HCT116 (cell line): ENCODE data around the gene TRAF3.

Experiments
- EZH2 ChIP-seq: fragments of 200-600 bp; sonication (generic); IDR thresholded peaks from 2 replicates; pipeline ENCODE4 v1.6.1; 2017; ENCODE audit warnings: antibody characterized with exemption, mixed run types
- MAX ChIP-seq: IDR thresholded peaks from 2 replicates; pipeline ENCODE4 v1.6.1; 2012
- POLR2A ChIP-seq: IDR thresholded peaks from 2 replicates; pipeline ENCODE4 v1.7.0; 2011; ENCODE audit warnings: borderline replicate concordance; ENCODE audit not compliant: insufficient read depth, insufficient read length; ENCODE audit errors: extremely low read depth
- POLR2AphosphoS5 ChIP-seq: IDR thresholded peaks from 2 replicates; pipeline ENCODE4 v1.6.1; 2011; ENCODE audit warnings: mild to moderate bottlenecking, low read depth, low read length, moderate library complexity
- RAD21 ChIP-seq: IDR thresholded peaks from 2 replicates; pipeline ENCODE4 v1.6.1; 2012; ENCODE audit warnings: low read depth, mild to moderate bottlenecking
- ZNF274 ChIP-seq: fragments of 200-500 bp; sonication (Bioruptor generic); IDR thresholded peaks from 2 replicates; pipeline ENCODE4 v1.6.1; 2014; ENCODE audit warnings: mild to moderate bottlenecking, low read depth, low read length, inconsistent platforms
- TF ChIP-seq, protein P1 (sequence below), 3 experiments: fragments of 200-600 bp in 1 of 3; sonication (generic) in 1 of 3; IDR thresholded peaks in 2 of 3; conservative IDR thresholded peaks in 1 of 3; 2 replicates each; pipeline ENCODE4 v1.5.1; 2012 to 2017; ENCODE audit warnings: low read depth in 2 of 3, low read length in 2 of 3, antibody characterized with exemption in 1 of 3, borderline replicate concordance in 1 of 3, control low read depth in 1 of 3, mild to moderate bottlenecking in 1 of 3, mixed read lengths in 1 of 3, mixed run types in 1 of 3, moderate library complexity in 1 of 3; ENCODE audit not compliant: insufficient read depth in 1 of 3
- TF ChIP-seq, protein P2 (sequence below): IDR thresholded peaks from 2 replicates; pipeline ENCODE4 v1.6.1; 2012; ENCODE audit warnings: low read depth

DNA sequence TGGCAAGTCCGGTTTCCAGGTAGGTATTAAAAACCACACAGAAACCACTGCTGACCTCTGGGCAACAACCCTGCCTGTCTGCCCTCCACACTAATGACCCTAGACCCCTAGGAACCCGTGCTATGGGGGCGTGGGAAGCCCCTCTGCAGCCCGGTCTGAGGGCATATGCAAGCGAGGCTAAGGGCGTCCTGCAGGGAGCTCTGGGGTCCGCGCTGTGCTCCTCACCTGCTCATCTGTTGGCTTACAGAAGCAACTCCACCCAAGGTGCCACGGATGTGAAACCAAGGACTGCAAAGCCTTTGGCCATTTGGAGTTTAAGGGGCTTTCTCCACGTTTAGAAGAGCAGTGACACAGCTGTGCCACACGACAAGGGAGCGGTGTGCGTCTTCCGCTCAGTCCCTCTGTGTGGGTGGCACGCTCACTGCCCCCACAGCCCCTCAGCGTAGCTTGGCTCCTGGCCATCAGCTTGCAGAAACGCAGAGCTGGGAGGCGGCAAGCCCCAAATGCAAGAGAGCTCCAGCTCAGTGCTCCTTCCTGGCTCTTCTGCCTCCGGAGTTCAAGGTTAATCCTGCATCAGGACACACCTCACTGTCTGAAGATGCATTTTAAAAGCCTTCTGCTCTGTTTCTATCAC is 163.6 kb downstream of the TRAF3 start:
- TF ChIP-seq ZNF274 = no peak
- TF ChIP-seq, protein P1, sequence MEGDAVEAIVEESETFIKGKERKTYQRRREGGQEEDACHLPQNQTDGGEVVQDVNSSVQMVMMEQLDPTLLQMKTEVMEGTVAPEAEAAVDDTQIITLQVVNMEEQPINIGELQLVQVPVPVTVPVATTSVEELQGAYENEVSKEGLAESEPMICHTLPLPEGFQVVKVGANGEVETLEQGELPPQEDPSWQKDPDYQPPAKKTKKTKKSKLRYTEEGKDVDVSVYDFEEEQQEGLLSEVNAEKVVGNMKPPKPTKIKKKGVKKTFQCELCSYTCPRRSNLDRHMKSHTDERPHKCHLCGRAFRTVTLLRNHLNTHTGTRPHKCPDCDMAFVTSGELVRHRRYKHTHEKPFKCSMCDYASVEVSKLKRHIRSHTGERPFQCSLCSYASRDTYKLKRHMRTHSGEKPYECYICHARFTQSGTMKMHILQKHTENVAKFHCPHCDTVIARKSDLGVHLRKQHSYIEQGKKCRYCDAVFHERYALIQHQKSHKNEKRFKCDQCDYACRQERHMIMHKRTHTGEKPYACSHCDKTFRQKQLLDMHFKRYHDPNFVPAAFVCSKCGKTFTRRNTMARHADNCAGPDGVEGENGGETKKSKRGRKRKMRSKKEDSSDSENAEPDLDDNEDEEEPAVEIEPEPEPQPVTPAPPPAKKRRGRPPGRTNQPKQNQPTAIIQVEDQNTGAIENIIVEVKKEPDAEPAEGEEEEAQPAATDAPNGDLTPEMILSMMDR (IDR thresholded peaks at IDR 0.05 in 2 of 3, conservative IDR thresholded peaks at IDR 0.05 in 1 of 3; ENCODE audit: borderline replicate concordance in 1 of 3, insufficient read depth in 1 of 3, low read depth in 2 of 3, low read length in 2 of 3) = no peak
- TF ChIP-seq POLR2A = no peak
- no peak for TF ChIP-seq RAD21
- TF ChIP-seq EZH2 = no peak
- no peak for TF ChIP-seq POLR2AphosphoS5
- TF ChIP-seq MAX = no peak
- TF ChIP-seq, protein P2, sequence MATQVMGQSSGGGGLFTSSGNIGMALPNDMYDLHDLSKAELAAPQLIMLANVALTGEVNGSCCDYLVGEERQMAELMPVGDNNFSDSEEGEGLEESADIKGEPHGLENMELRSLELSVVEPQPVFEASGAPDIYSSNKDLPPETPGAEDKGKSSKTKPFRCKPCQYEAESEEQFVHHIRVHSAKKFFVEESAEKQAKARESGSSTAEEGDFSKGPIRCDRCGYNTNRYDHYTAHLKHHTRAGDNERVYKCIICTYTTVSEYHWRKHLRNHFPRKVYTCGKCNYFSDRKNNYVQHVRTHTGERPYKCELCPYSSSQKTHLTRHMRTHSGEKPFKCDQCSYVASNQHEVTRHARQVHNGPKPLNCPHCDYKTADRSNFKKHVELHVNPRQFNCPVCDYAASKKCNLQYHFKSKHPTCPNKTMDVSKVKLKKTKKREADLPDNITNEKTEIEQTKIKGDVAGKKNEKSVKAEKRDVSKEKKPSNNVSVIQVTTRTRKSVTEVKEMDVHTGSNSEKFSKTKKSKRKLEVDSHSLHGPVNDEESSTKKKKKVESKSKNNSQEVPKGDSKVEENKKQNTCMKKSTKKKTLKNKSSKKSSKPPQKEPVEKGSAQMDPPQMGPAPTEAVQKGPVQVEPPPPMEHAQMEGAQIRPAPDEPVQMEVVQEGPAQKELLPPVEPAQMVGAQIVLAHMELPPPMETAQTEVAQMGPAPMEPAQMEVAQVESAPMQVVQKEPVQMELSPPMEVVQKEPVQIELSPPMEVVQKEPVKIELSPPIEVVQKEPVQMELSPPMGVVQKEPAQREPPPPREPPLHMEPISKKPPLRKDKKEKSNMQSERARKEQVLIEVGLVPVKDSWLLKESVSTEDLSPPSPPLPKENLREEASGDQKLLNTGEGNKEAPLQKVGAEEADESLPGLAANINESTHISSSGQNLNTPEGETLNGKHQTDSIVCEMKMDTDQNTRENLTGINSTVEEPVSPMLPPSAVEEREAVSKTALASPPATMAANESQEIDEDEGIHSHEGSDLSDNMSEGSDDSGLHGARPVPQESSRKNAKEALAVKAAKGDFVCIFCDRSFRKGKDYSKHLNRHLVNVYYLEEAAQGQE = no peak
